Tibial nerve (tissue), 4 donors: ENCODE measurements around the gene PLA2G4A.

Source experiments
- EP300 ChIP-seq, 2 donors: sonication (generic); formaldehyde crosslinking; IDR thresholded peaks; one replicate each; pipeline ENCODE4 v1.6.1; 2017; ENCODE audit warnings: antibody characterized with exemption in 2 of 2, mild to moderate bottlenecking in 1 of 2
- POLR2A ChIP-seq, 2 donors: fragments of 450-650 bp; IDR thresholded peaks; one replicate each; pipeline ENCODE4 v1.6.1; 2017; ENCODE audit warnings: antibody characterized with exemption in 2 of 2, mild to moderate bottlenecking in 2 of 2, moderate library complexity in 2 of 2
- TF ChIP-seq, protein P1 (sequence below), 5 experiments: fragments of 200-600 bp in 3 of 5; fragments of 450-650 bp in 2 of 5; sonication (generic) in 3 of 5; IDR thresholded peaks; one replicate each; pipeline ENCODE4 v1.5.1; 2016 to 2019; ENCODE audit warnings: antibody characterized with exemption in 5 of 5, mild to moderate bottlenecking in 3 of 5, moderate library complexity in 2 of 5

DNA sequence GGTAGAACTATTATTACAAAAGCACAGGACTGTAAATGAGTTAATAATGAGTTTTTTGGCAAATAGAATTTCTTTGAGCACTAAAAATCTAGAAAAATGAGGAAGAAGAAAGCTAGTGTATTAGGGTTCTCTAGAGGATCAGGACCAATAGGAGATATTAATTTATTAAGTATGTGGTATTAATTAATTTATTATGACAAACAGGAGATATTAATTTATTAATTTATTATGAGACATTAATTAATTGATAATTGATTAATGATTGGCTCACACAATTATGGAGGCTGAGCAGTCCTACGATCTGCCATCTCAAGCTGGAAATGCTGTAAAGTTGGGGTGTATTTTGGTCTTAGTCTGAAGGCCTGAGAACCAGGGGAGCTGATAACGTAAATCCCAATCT, 31.2 kb downstream of the PLA2G4A start:
- TF ChIP-seq, protein P1, sequence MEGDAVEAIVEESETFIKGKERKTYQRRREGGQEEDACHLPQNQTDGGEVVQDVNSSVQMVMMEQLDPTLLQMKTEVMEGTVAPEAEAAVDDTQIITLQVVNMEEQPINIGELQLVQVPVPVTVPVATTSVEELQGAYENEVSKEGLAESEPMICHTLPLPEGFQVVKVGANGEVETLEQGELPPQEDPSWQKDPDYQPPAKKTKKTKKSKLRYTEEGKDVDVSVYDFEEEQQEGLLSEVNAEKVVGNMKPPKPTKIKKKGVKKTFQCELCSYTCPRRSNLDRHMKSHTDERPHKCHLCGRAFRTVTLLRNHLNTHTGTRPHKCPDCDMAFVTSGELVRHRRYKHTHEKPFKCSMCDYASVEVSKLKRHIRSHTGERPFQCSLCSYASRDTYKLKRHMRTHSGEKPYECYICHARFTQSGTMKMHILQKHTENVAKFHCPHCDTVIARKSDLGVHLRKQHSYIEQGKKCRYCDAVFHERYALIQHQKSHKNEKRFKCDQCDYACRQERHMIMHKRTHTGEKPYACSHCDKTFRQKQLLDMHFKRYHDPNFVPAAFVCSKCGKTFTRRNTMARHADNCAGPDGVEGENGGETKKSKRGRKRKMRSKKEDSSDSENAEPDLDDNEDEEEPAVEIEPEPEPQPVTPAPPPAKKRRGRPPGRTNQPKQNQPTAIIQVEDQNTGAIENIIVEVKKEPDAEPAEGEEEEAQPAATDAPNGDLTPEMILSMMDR (IDR thresholded peaks at IDR 0.05): no peak
- no peak for TF ChIP-seq POLR2A (IDR thresholded peaks at IDR 0.05)
- no peak for TF ChIP-seq EP300 (IDR thresholded peaks at IDR 0.05)
